B cell (primary cell): Measurements from ENCODE around the gene PEX14. TPM values are rescaled to one million over a fixed set of nuclear protein-coding genes. Genes with fewer than 3 reads are reported as not detected.

Experiments
- ATAC-seq: fragments of 200-7000 bp; cut with Tn5 transposase; one replicate; pipeline ENCODE4 v1.10.0; 2021; ENCODE audit warnings: low read depth, mild to moderate bottlenecking, moderate number of reproducible peaks, moderate library complexity
- CTCF ChIA-PET: fragments of 350-600 bp; sonication (Branson Sonifier 250); formaldehyde crosslinking; loops from one replicate; lab custom pipeline; 2021; ENCODE audit warnings: antibody characterized with exemption, inconsistent platforms; lab: Charles Lee
- POLR2A ChIA-PET: fragments of 350-600 bp; sonication (Branson Sonifier 250); formaldehyde crosslinking; loops from one replicate; lab custom pipeline; 2021; ENCODE audit warnings: antibody characterized with exemption; lab: Charles Lee
- DNase-seq: peaks from one replicate; pipeline ENCODE4 v3.0.0; 2013
- H2AFZ ChIP-seq: 2 replicates; pipeline ENCODE4 v1.6.1; 2012; ENCODE audit warnings: mild to moderate bottlenecking, low read depth, low read length; ENCODE audit not compliant: insufficient read depth, poor library complexity, severe bottlenecking
- H3K27ac ChIP-seq, 2 donors: 1 replicate in 1 of 2; 2 replicates in 1 of 2; pipeline ENCODE4 v1.5.1; 2012 to 2013; ENCODE audit warnings: low read length in 2 of 2, mild to moderate bottlenecking in 2 of 2, moderate library complexity in 1 of 2
- H3K27me3 ChIP-seq, 4 experiments: fragments of 200-600 bp in 1 of 4; sonication (generic) in 1 of 4; replicated peaks in 1 of 4; 1 replicate in 2 of 4; 2 replicates in 2 of 4; pipeline versions ENCODE4 v1.6.1 to v1.7.0; 2013 to 2016; ENCODE audit warnings: low read length in 3 of 4, mild to moderate bottlenecking in 2 of 4, mixed read lengths in 1 of 4, moderate library complexity in 1 of 4; ENCODE audit not compliant: insufficient read depth in 4 of 4, control insufficient read depth in 3 of 4; ENCODE audit errors: control extremely low read depth in 1 of 4
- H3K36me3 ChIP-seq, 2 experiments: replicated peaks in 1 of 2; 1 replicate in 1 of 2; 2 replicates in 1 of 2; pipeline versions ENCODE4 v1.6.1 to v1.7.1; 2013; ENCODE audit warnings: low read length in 1 of 2; ENCODE audit not compliant: insufficient read depth in 2 of 2, control insufficient read depth in 1 of 2; ENCODE audit errors: control extremely low read depth in 1 of 2, extremely low read depth in 1 of 2
- H3K4me1 ChIP-seq, 2 donors: fragments of 200-600 bp in 1 of 2; sonication (generic) in 1 of 2; 1 replicate in 1 of 2; 2 replicates in 1 of 2; pipeline versions ENCODE4 v1.5.1 to v1.6.1; 2013 to 2017; ENCODE audit warnings: low read length in 2 of 2; ENCODE audit not compliant: control insufficient read depth in 2 of 2, insufficient read depth in 2 of 2
- H3K4me2 ChIP-seq: replicated peaks from 2 replicates; pipeline ENCODE3; 2012; ENCODE audit warnings: mild to moderate bottlenecking, low read depth, low read length; ENCODE audit not compliant: poor library complexity, severe bottlenecking
- H3K4me3 ChIP-seq, 5 experiments: fragments of 200-600 bp in 1 of 5; sonication (generic) in 1 of 5; 1 replicate in 3 of 5; 2 replicates in 2 of 5; pipeline versions ENCODE4 v1.5.1 to v1.7.0; 2011 to 2016; ENCODE audit warnings: low read length in 4 of 5, mild to moderate bottlenecking in 4 of 5, low read depth in 2 of 5, control low read depth in 1 of 5, moderate library complexity in 1 of 5; ENCODE audit not compliant: insufficient read depth in 1 of 5; ENCODE audit errors: control extremely low read depth in 1 of 5, extremely low read depth in 1 of 5
- H3K79me2 ChIP-seq: fragments of 200-600 bp; sonication (generic); one replicate; pipeline ENCODE4 v1.6.0; 2016; ENCODE audit warnings: low read length; ENCODE audit not compliant: control insufficient read depth, insufficient read depth
- H3K9ac ChIP-seq: fragments of 200-600 bp; sonication (generic); 2 replicates; pipeline ENCODE4 v1.6.1; 2017; ENCODE audit warnings: mild to moderate bottlenecking, low read length, moderate library complexity
- H3K9me3 ChIP-seq, 3 donors: one replicate each; pipeline versions ENCODE4 v1.6.1 to v1.7.1; 2013; ENCODE audit warnings: low read length in 2 of 3; ENCODE audit not compliant: control insufficient read depth in 2 of 3, insufficient read depth in 1 of 3; ENCODE audit errors: control extremely low read depth in 1 of 3
- H4K20me1 ChIP-seq: 2 replicates; pipeline ENCODE4 v1.6.0; 2012; ENCODE audit warnings: mild to moderate bottlenecking, low read length; ENCODE audit not compliant: insufficient read depth, control insufficient read depth, poor library complexity, severe bottlenecking
- H3K27ac Mint-ChIP-seq: one replicate; pipeline ENCODE4 v1.8.0; 2021; ENCODE audit warnings: mixed read lengths
- H3K27me3 Mint-ChIP-seq: one replicate; pipeline ENCODE4 v1.8.0; 2021; ENCODE audit warnings: mixed read lengths
- H3K4me1 Mint-ChIP-seq: one replicate; pipeline ENCODE4 v1.8.0; 2021; ENCODE audit warnings: mixed read lengths
- H3K4me3 Mint-ChIP-seq: one replicate; pipeline ENCODE4 v1.8.0; 2021; ENCODE audit warnings: mixed read lengths
- H3K9me3 Mint-ChIP-seq: one replicate; pipeline ENCODE4 v1.8.0; 2022; ENCODE audit warnings: mixed read lengths; ENCODE audit not compliant: insufficient read depth
- CTCF ChIP-seq: fragments of 200-600 bp; IDR thresholded peaks from one replicate; pipeline ENCODE4 v1.8.0; 2022; ENCODE audit warnings: antibody characterized with exemption, mild to moderate bottlenecking
- EZH2 ChIP-seq: IDR thresholded peaks from 2 replicates; pipeline ENCODE4 v1.6.1; 2012; ENCODE audit warnings: borderline replicate concordance, low read depth, mild to moderate bottlenecking, moderate library complexity, low read length; ENCODE audit not compliant: insufficient read depth, poor library complexity, severe bottlenecking
- WGBS: methylation state at CpG from one replicate; pipeline ENCODE4 v1.1.5; 2013; ENCODE audit warnings: missing lambda C conversion rate; ENCODE audit not compliant: insufficient coverage; 5-methylcytosine and 5-hydroxymethylcytosine counted together
- intact Hi-C: fragments of 100-400 bp; cut with micrococcal nuclease; formaldehyde crosslinking; loops from one replicate; pipeline ENCODE4 v1.10.0; 2022
- polyA plus RNA-seq: library from polyadenylated mRNA; depleted of rRNA; stranded (reverse); fragments of >200 nt; gene quantifications from 2 replicates; pipeline ENCODE4 v1.2.3, GENCODE V29; 2012
- total RNA-seq, 2 donors: library from RNA; stranded (reverse); fragments of 120-200 nt in 1 of 2; gene quantifications; 1 replicate in 1 of 2; 2 replicates in 1 of 2; pipeline versions ENCODE4 v1.2.3 to v1.2.4, GENCODE V29; 2013 to 2022

The PEX14 gene
- total and polyA plus RNA-seq, 2 donors (not counting 1 experiment from before 2014, with no cell fraction given): 14.1 to 19.3 TPM

GRCh38 chr1:10522322-10522860, 47.6 kb downstream of the PEX14 start:
- CTCF ChIA-PET: interaction anchor here (1.1 kb wide), 2 partner anchors 10 to 29 kb away, joined by 3 to 4 read pairs; no protein-coding TSS in a partner anchor
- 100% methylated on average over 1 of the region's 3 CpGs for WGBS
- intact Hi-C loops: no loop called here
- Histone ChIP-seq H3K4me1 (no peaks in the 10 kb centered on the region), H3K36me3 (peaks cover 0 to 13% of the 10 kb centered on the region in 2 experiments), H3K27ac (no peak overlapping the region), H3K4me3 (no peak overlapping the region), H4K20me1 (peaks cover 31% of the 10 kb centered on the region), H3K27me3 (no peaks in the 10 kb centered on the region), H3K79me2 (peaks cover 52% of the 10 kb centered on the region), H2AFZ (no peak overlapping the region), H3K9ac (no peak overlapping the region), H3K4me2 (no peak overlapping the region), H3K9me3 (no peaks in the 10 kb centered on the region)
- Mint-ChIP-seq H3K27me3 (no peaks in the 10 kb centered on the region), H3K4me1 (peaks cover 4% of the 10 kb centered on the region), H3K4me3 (no peak overlapping the region), H3K27ac (no peak overlapping the region), H3K9me3 (no peaks in the 10 kb centered on the region)
- DNase-seq: no peak
- TF ChIP-seq EZH2 (no peak), CTCF (no peak)
- ATAC-seq: no peak
- POLR2A ChIA-PET: no interaction called here

- no peaks in the 10 kb centered on the region for H3K27me3 Mint-ChIP-seq
- Histone ChIP-seq H3K36me3 (peaks cover 0 to 13% of the 10 kb centered on the region in 2 experiments), H2AFZ (no peak overlapping the region), H3K27ac (no peak overlapping the region), H3K4me2 (no peak overlapping the region), H3K4me1 (no peaks in the 10 kb centered on the region), H4K20me1 (peaks cover 18% of the 10 kb centered on the region), H3K4me3 (no peak overlapping the region), H3K9me3 (no peaks in the 10 kb centered on the region), H3K9ac (no peak overlapping the region), H3K79me2 (peaks cover 44% of the 10 kb centered on the region), H3K27me3 (no peaks in the 10 kb centered on the region)
- DNase-seq: no peak
- POLR2A ChIA-PET: no interaction called here
- H3K9me3 Mint-ChIP-seq: no peaks in the 10 kb centered on the region
- peaks cover 5% of the 10 kb centered on the region for H3K4me1 Mint-ChIP-seq
- 100% methylated on average over 1 of the region's 5 CpGs for WGBS
- TF ChIP-seq EZH2: no peak
- TF ChIP-seq CTCF: no peak
- no peak overlapping the region for H3K4me3 Mint-ChIP-seq
- H3K27ac Mint-ChIP-seq: no peak overlapping the region
- CTCF ChIA-PET: interaction anchor here (1.1 kb wide), 1 partner anchor 12 kb away, joined by 3 read pairs; no protein-coding TSS in a partner anchor
- intact Hi-C loops: no loop called here
- no peak for ATAC-seq
Measured at GRCh38 chr1:10525208-10525607, 50.5 kb downstream of the PEX14 start.
